Caki2 (cell line): ENCODE data around the gene SCYGR5. TPM values are rescaled to one million over a fixed set of nuclear protein-coding genes. Genes with fewer than 3 reads are reported as not detected.
"Not testable (repeated sequence)": the region's sequence is repeated elsewhere in the genome, so short reads cannot be mapped to it uniquely, and the experiment has no call there.

Experiments used
- DNase-seq: peaks from one replicate; pipeline ENCODE4 v3.0.0-alpha.2; 2015; ENCODE audit warnings: low read depth
- in situ Hi-C: cut with HindIII; loops from 2 replicates; pipeline ENCODE4 v1.10.0; 2016; ENCODE audit warnings: low sequenced_read_pairs, low pct_unique_long_range_greater_than_20kb, mixed read lengths
- total RNA-seq: library from RNA; depleted of rRNA; stranded (reverse); fragments of >200 nt; shearing (Covaris generic); gene quantifications from 2 replicates; pipeline ENCODE4 v1.2.3, GENCODE V29; 2014; ENCODE audit warnings: low replicate concordance

Gene SCYGR5
- total RNA-seq, 1 experiment from 2014 or later: not detected

- no peak for DNase-seq
- in situ Hi-C loops: no loop called here
These were observed 1.2 kb upstream of the SCYGR5 start for GRCh38 chr2:227665189-227665940.

GRCh38 chr2:227671170-227671905 lies 4.7 kb downstream of the SCYGR5 start:
- DNase-seq: no peak
- in situ Hi-C loops: no loop called here

- in situ Hi-C loops, DNase-seq: not testable (repeated sequence)
These were observed 7.0 kb downstream of the SCYGR5 start for GRCh38 chr2:227673620-227674019.

GRCh38 chr2:227674485-227674884 lies 7.9 kb downstream of the SCYGR5 start:
- in situ Hi-C loops: no loop called here

GRCh38 chr2:227677928-227678327 lies 11.3 kb downstream of the SCYGR5 start:
- no peak for DNase-seq
- in situ Hi-C loops: no loop called here

More at GRCh38 chr2:227674485-227674884, 7.9 kb downstream of the SCYGR5 start:
- DNase-seq: no peak

- in situ Hi-C loops: no loop called here
- DNase-seq: no peak
These were observed 17.7 kb downstream of the SCYGR5 start for GRCh38 chr2:227684258-227684657.

- DNase-seq: no peak
- in situ Hi-C loops: no loop called here
These were observed 20.6 kb downstream of the SCYGR5 start for GRCh38 chr2:227687189-227687588.

GRCh38 chr2:227696990-227697679 lies 30.5 kb downstream of the SCYGR5 start:
- in situ Hi-C loops: no loop called here
- DNase-seq: no peak

GRCh38 chr2:227701556-227701955 lies 35.0 kb downstream of the SCYGR5 start:
- in situ Hi-C loops: no loop called here

GRCh38 chr2:227703280-227703732 lies 36.7 kb downstream of the SCYGR5 start:
- peak; percentile 12 for DNase-seq
- in situ Hi-C loops: no loop called here

More at GRCh38 chr2:227701556-227701955, 35.0 kb downstream of the SCYGR5 start:
- no peak for DNase-seq

- in situ Hi-C loops: no loop called here
- no peak for DNase-seq
These were observed 37.4 kb downstream of the SCYGR5 start for GRCh38 chr2:227703961-227704360.

GRCh38 chr2:227706859-227707258 lies 40.3 kb downstream of the SCYGR5 start:
- no peak for DNase-seq

GRCh38 chr2:227707390-227707789 lies 40.8 kb downstream of the SCYGR5 start:
- in situ Hi-C loops: no loop called here
- DNase-seq: no peak

More at GRCh38 chr2:227706859-227707258, 40.3 kb downstream of the SCYGR5 start:
- in situ Hi-C loops: no loop called here

GRCh38 chr2:227710986-227711385 lies 44.4 kb downstream of the SCYGR5 start:
- in situ Hi-C loops: no loop called here
- DNase-seq: no peak

GRCh38 chr2:227713291-227713690 lies 46.7 kb downstream of the SCYGR5 start:
- no peak for DNase-seq

GRCh38 chr2:227716501-227716900 lies 49.9 kb downstream of the SCYGR5 start:
- DNase-seq: no peak
- in situ Hi-C loops: no loop called here

More at GRCh38 chr2:227713291-227713690, 46.7 kb downstream of the SCYGR5 start:
- in situ Hi-C loops: no loop called here
